HepG2 (cell line): ENCODE data around the gene ENO2. TPM values are rescaled to one million over a fixed set of nuclear protein-coding genes. Genes with fewer than 3 reads are reported as not detected.

Experiments
- AHDC1 ChIP-seq: sonication (generic); formaldehyde crosslinking; IDR thresholded peaks from 2 replicates; pipeline ENCODE4 v1.5.1; 2020; ENCODE audit warnings: mild to moderate bottlenecking, missing genetic modification reagents, borderline replicate concordance
- FOXC1 ChIP-seq: sonication (generic); formaldehyde crosslinking; IDR thresholded peaks from 2 replicates; pipeline ENCODE4 v1.8.0; 2022; ENCODE audit warnings: mild to moderate bottlenecking, missing genetic modification reagents, borderline replicate concordance
- GATA4 ChIP-seq: sonication (generic); IDR thresholded peaks from 2 replicates; pipeline ENCODE4 v1.6.1; 2016; ENCODE audit warnings: antibody characterized with exemption, low read depth, borderline replicate concordance
- MIER2 ChIP-seq: IDR thresholded peaks from 2 replicates; pipeline ENCODE4 v1.6.1; 2016; ENCODE audit warnings: missing biosample characterization, missing genetic modification reagents
- MIXL1 ChIP-seq: IDR thresholded peaks from 2 replicates; pipeline ENCODE4 v1.6.1; 2016
- MYC ChIP-seq: sonication (generic); formaldehyde crosslinking; IDR thresholded peaks from 2 replicates; pipeline ENCODE4 v1.9.0; 2021; ENCODE audit warnings: missing genetic modification reagents, borderline replicate concordance
- ZNF292 ChIP-seq: sonication (generic); formaldehyde crosslinking; IDR thresholded peaks from 2 replicates; pipeline ENCODE4 v1.8.1; 2022; ENCODE audit warnings: mild to moderate bottlenecking, low read depth, missing genetic modification reagents, borderline replicate concordance
- ZNF577 ChIP-seq: sonication (generic); formaldehyde crosslinking; IDR thresholded peaks from 2 replicates; pipeline ENCODE4 v1.4.0; 2020; ENCODE audit warnings: mild to moderate bottlenecking, low read depth, missing genetic modification reagents, borderline replicate concordance
- ZNF782 ChIP-seq: sonication (generic); formaldehyde crosslinking; IDR thresholded peaks from 2 replicates; pipeline ENCODE4 v1.4.0; 2020; ENCODE audit warnings: missing genetic modification reagents, mild to moderate bottlenecking, borderline replicate concordance
- polyA plus RNA-seq, 8 experiments: library from polyadenylated mRNA; depleted of rRNA in 3 of 8; stranded (reverse) in 7 of 8; unstranded in 1 of 8; fragments of >200 nt; fragmentation: Illumina TruSeq in 4 of 8; extraction: Trizol in 4 of 8; gene quantifications; 2 replicates each; pipeline versions ENCODE4 v1.2.1 to v1.2.3, GENCODE V29; 2011 to 2016; ENCODE audit warnings: low read depth in 4 of 8, missing spikeins in 1 of 8, mixed read lengths in 1 of 8; ENCODE audit not compliant: insufficient read depth in 1 of 8
- total RNA-seq, 5 experiments: library from RNA; depleted of rRNA; stranded (reverse); fragments of >200 nt; fragmentation: Illumina TruSeq; extraction: Trizol; gene quantifications; 2 replicates each; pipeline ENCODE4 v1.2.3, GENCODE V29; 2016; ENCODE audit warnings: low read depth in 1 of 5
- TF ChIP-seq, protein P1 (sequence below): sonication (generic); formaldehyde crosslinking; IDR thresholded peaks from 2 replicates; pipeline ENCODE4 v1.4.0; 2020; ENCODE audit warnings: missing genetic modification reagents, borderline replicate concordance
- TF ChIP-seq, protein P2 (sequence below): sonication (generic); formaldehyde crosslinking; IDR thresholded peaks from 2 replicates; pipeline ENCODE4 v1.4.0; 2020; ENCODE audit warnings: missing genetic modification reagents
- TF ChIP-seq, protein P3 (sequence below): sonication (generic); IDR thresholded peaks from 2 replicates; pipeline ENCODE4 v1.6.1; 2016; ENCODE audit warnings: low read depth, borderline replicate concordance

The ENO2 gene
- total and polyA plus RNA-seq, 2 of the 13 experiments (the other 11 are each of a cell fraction or from before 2014, with no cell fraction given): 19.3 to 136 TPM

DNA sequence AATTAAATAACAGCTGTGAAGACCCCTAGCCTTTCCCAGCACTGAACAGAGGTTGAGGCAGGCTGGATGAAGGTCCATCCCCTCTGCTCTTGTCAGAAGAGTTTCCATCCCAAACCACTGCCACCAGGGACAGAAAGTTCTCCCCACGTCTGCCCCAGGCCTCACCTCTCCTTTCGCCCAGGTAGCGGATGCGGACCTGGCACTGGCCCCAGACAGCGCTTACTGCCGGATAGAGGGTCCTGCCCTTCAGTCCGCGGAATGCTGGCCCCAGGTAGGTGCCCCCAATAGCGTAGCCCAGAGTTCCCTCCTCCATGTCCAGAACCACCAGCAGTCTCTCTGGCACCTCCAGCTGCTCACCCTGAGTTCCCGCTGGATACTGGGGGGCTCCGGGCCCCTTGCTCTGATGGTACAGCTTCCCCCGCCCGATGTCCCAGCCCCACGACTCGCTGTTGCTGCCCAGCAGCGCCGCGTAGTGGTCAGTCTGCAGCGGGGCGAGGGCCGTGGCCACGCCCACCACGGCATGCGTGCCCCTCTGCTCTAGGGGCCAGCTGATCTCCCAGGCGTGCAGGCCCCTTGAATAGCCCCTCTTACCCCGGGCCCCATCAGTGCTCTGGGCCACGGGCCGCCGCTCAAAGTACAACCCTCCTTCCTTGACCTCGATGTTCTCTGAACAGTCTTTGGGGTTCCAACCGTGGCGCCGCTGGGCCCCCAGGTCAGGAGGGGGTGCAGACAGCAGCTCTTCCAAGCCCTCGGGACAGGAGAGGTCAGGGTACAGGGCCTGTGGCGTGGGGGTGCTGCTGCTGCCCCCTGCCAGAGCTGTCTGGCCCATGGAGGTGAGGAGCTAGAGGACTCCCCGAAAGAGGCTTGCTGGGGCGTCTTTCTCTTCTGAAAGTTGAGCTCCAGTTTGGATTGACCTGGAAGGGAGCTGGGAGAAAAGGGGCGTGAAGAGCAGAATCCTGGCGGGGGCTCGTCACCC, 42.0 kb upstream of the ENO2 start (continued):
- TF ChIP-seq, protein P1, sequence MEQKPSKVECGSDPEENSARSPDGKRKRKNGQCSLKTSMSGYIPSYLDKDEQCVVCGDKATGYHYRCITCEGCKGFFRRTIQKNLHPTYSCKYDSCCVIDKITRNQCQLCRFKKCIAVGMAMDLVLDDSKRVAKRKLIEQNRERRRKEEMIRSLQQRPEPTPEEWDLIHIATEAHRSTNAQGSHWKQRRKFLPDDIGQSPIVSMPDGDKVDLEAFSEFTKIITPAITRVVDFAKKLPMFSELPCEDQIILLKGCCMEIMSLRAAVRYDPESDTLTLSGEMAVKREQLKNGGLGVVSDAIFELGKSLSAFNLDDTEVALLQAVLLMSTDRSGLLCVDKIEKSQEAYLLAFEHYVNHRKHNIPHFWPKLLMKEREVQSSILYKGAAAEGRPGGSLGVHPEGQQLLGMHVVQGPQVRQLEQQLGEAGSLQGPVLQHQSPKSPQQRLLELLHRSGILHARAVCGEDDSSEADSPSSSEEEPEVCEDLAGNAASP (CRISPR knock-in tag): peak; percentile 66; the same call in 1 of the 2 replicates
- TF ChIP-seq GATA4 (0 out of 2 replicates have a peak, but pooled peaks have one; percentile 30), ZNF782 (CRISPR knock-in tag) (no peak), ZNF292 (no peak), MIXL1 (CRISPR knock-in tag) (no peak), MYC (peak; percentile 91), AHDC1 (CRISPR knock-in tag) (peak; percentile 12; the same call in 1 of the 2 replicates), ZNF577 (CRISPR knock-in tag) (0 out of 2 replicates have a peak, but pooled peaks have one; percentile 41), FOXC1 (CRISPR knock-in tag) (peak; percentile 42; the same call in 1 of the 2 replicates), MIER2 (CRISPR knock-in tag) (0 out of 2 replicates have a peak, but pooled peaks have one; percentile 33)
- TF ChIP-seq, protein P2, sequence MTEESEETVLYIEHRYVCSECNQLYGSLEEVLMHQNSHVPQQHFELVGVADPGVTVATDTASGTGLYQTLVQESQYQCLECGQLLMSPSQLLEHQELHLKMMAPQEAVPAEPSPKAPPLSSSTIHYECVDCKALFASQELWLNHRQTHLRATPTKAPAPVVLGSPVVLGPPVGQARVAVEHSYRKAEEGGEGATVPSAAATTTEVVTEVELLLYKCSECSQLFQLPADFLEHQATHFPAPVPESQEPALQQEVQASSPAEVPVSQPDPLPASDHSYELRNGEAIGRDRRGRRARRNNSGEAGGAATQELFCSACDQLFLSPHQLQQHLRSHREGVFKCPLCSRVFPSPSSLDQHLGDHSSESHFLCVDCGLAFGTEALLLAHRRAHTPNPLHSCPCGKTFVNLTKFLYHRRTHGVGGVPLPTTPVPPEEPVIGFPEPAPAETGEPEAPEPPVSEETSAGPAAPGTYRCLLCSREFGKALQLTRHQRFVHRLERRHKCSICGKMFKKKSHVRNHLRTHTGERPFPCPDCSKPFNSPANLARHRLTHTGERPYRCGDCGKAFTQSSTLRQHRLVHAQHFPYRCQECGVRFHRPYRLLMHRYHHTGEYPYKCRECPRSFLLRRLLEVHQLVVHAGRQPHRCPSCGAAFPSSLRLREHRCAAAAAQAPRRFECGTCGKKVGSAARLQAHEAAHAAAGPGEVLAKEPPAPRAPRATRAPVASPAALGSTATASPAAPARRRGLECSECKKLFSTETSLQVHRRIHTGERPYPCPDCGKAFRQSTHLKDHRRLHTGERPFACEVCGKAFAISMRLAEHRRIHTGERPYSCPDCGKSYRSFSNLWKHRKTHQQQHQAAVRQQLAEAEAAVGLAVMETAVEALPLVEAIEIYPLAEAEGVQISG (CRISPR knock-in tag): peak; percentile 72
- TF ChIP-seq, protein P3, sequence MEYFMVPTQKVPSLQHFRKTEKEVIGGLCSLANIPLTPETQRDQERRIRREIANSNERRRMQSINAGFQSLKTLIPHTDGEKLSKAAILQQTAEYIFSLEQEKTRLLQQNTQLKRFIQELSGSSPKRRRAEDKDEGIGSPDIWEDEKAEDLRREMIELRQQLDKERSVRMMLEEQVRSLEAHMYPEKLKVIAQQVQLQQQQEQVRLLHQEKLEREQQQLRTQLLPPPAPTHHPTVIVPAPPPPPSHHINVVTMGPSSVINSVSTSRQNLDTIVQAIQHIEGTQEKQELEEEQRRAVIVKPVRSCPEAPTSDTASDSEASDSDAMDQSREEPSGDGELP: peak; percentile 97
